Measurements from ENCODE around the gene MRPL58. TPM values are rescaled to one million over a fixed set of nuclear protein-coding genes. Genes with fewer than 3 reads are reported as not detected.

The MRPL58 gene
- total and polyA plus RNA-seq, 10 of the 15 experiments (the other 5 are each of a cell fraction or from before 2014, with no cell fraction given): 23.0 to 64.3 (median 51.9) TPM

GRCh38 chr17:74992223-74992622, 20.2 kb upstream of the MRPL58 start:
- in situ Hi-C loops (cut with MboI) (no loop called here), intact Hi-C loops (cut with micrococcal nuclease; ENCODE audit: unreplicated experiment) (no loop called here)
- Histone ChIP-seq H3K36me3 (ENCODE audit: control insufficient read depth in 2 of 2, insufficient read depth in 2 of 2, low read length in 1 of 2) (no peaks in the 10 kb centered on the region), H3K27ac (ENCODE audit: control insufficient read depth, insufficient read depth) (no peak overlapping the region), H3K9me3 (replicated peaks; ENCODE audit: control insufficient read depth, insufficient read depth, low read length) (no peaks in the 10 kb centered on the region), H3K4me2 (ENCODE audit: control insufficient read depth, insufficient read depth) (no peak overlapping the region), H3K4me3 (no peak overlapping the region), H3K9ac (ENCODE audit: control insufficient read depth, insufficient read depth, low read length) (no peak overlapping the region), H3K79me2 (ENCODE audit: control insufficient read depth, insufficient read depth, low read length) (no peaks in the 10 kb centered on the region), H3K4me1 (ENCODE audit: control insufficient read depth, insufficient read depth, low read length) (no peaks in the 10 kb centered on the region; the same call in 1 of the 2 replicates), H3K27me3 (replicated peaks in 1 of 2; ENCODE audit: control insufficient read depth in 2 of 2, insufficient read depth in 2 of 2, low read length in 1 of 2) (peaks cover 2 to 16% of the 10 kb centered on the region in 2 experiments; a peak in 3 of 4 replicates), H4K20me1 (ENCODE audit: control insufficient read depth, insufficient read depth) (no peaks in the 10 kb centered on the region), H2AFZ (ENCODE audit: control insufficient read depth, low read depth, low read length) (no peak overlapping the region)
- 15% methylated on average over 2 of the region's 2 CpGs for WGBS (ENCODE audit: insufficient coverage, insufficient replicate concordance, low lambda C conversion rate, missing lambda C conversion rate)
- no TSS peak for BruUV-seq (replicated peaks)
- ATAC-seq (no peak), DNase-seq (ENCODE audit: low read depth, low spot score) (no peak), FAIRE-seq (no peak)
- ChIA-PET CTCF (interaction anchor here (0.6 to 4.4 kb wide), 4 partner anchors 16 to 31 kb away, joined by 3 to 21 read pairs (median 10); partner anchors contain the start of gene MRPL58), SMC1A (ENCODE audit: uncharacterized antibody, unreplicated experiment) (interaction anchor here (0.5 to 1.2 kb wide), 3 partner anchors 10 to 30 kb away, joined by 3 to 4 read pairs (median 3); no protein-coding TSS in a partner anchor), POLR2A (no interaction called here), RAD21 (ENCODE audit: unreplicated experiment) (interaction anchor here (1.7 kb wide), 1 partner anchor 30 kb away, joined by 8 read pairs; no protein-coding TSS in a partner anchor)
- TF ChIP-seq SPI1 (IDR thresholded peaks at IDR 0.05; ENCODE audit: borderline replicate concordance, insufficient read depth, low read depth, low read length) (0 out of 2 replicates have a peak, but pooled peaks have one; percentile 26), HCFC1 (IDR thresholded peaks at IDR 0.05; ENCODE audit: low read length) (no peak)

GRCh38 chr17:74994440-74994839, 18.0 kb upstream of the MRPL58 start:
- no peaks in the 10 kb centered on the region for H4K20me1 ChIP-seq (ENCODE audit: control insufficient read depth, insufficient read depth)
- no peak for FAIRE-seq
- BruUV-seq (replicated peaks): no TSS peak
- CTCF ChIA-PET: interaction anchor here (4.4 kb wide), 1 partner anchor 33 kb away, joined by 21 read pairs; no protein-coding TSS in a partner anchor
- in situ Hi-C loops (cut with MboI): no loop called here
- RAD21 ChIA-PET (ENCODE audit: unreplicated experiment): no interaction called here
- POLR2A ChIA-PET: no interaction called here
- H3K36me3 ChIP-seq (ENCODE audit: control insufficient read depth in 2 of 2, insufficient read depth in 2 of 2, low read length in 1 of 2): no peaks in the 10 kb centered on the region
- H3K27me3 ChIP-seq (replicated peaks in 1 of 2; ENCODE audit: control insufficient read depth in 2 of 2, insufficient read depth in 2 of 2, low read length in 1 of 2): peaks cover 0 to 3% of the 10 kb centered on the region in 2 experiments; a peak in 1 of 4 replicates
- H3K9me3 ChIP-seq (replicated peaks; ENCODE audit: control insufficient read depth, insufficient read depth, low read length): no peaks in the 10 kb centered on the region
- WGBS (ENCODE audit: insufficient coverage, insufficient replicate concordance, low lambda C conversion rate, missing lambda C conversion rate): 74% methylated on average over 7 of the region's 7 CpGs
- intact Hi-C loops (cut with micrococcal nuclease; ENCODE audit: unreplicated experiment): no loop called here
- DNase-seq (ENCODE audit: low read depth, low spot score): no peak
- TF ChIP-seq SMAD1 (IDR thresholded peaks at IDR 0.05; ENCODE audit: low read depth, partially characterized antibody) (no peak), SP1 (IDR thresholded peaks at IDR 0.05; ENCODE audit: low read depth, low read length) (no peak), CTCF (IDR thresholded peaks at IDR 0.05 in 2 of 3, conservative IDR thresholded peaks at IDR 0.05 in 1 of 3; ENCODE audit: control insufficient read depth in 2 of 3, extremely low read depth in 1 of 3, insufficient read depth in 1 of 3, low read depth in 3 of 3, low read length in 3 of 3) (no peak), ETV6 (conservative IDR thresholded peaks at IDR 0.05 in 1 of 2, IDR thresholded peaks at IDR 0.05 in 1 of 2; ENCODE audit: borderline replicate concordance in 1 of 2, low read depth in 1 of 2) (no peak), POLR2A (IDR thresholded peaks at IDR 0.05; ENCODE audit: low read depth, low read length) (no peak), ESRRA (IDR thresholded peaks at IDR 0.05; ENCODE audit: low read length) (no peak), TAF1 (IDR thresholded peaks at IDR 0.05; ENCODE audit: borderline replicate concordance, low read depth, low read length) (no peak), CBFB (IDR thresholded peaks at IDR 0.05; ENCODE audit: low read depth) (no peak), RFX5 (IDR thresholded peaks at IDR 0.05; ENCODE audit: low read depth, low read length) (no peak)
- H3K9ac ChIP-seq (ENCODE audit: control insufficient read depth, insufficient read depth, low read length): no peak overlapping the region
- no peak overlapping the region for H3K27ac ChIP-seq (ENCODE audit: control insufficient read depth, insufficient read depth)
- SMC1A ChIA-PET (ENCODE audit: uncharacterized antibody, unreplicated experiment): interaction anchor here (0.9 to 1.7 kb wide), 3 partner anchors 7 to 34 kb away, joined by 3 to 4 read pairs (median 4); partner anchors contain the start of gene CDR2L
- no peak overlapping the region for H3K4me2 ChIP-seq (ENCODE audit: control insufficient read depth, insufficient read depth)
- ATAC-seq: no peak
- H2AFZ ChIP-seq (ENCODE audit: control insufficient read depth, low read depth, low read length): no peak overlapping the region
- H3K4me1 ChIP-seq (ENCODE audit: control insufficient read depth, insufficient read depth, low read length): no peaks in the 10 kb centered on the region
- H3K79me2 ChIP-seq (ENCODE audit: control insufficient read depth, insufficient read depth, low read length): no peaks in the 10 kb centered on the region
- no peak overlapping the region for H3K4me3 ChIP-seq

Measured in GM12878 (cell line).